HCT116 (cell line): ENCODE measurements around the gene HBA1. TPM values are rescaled to one million over a fixed set of nuclear protein-coding genes. Genes with fewer than 3 reads are reported as not detected.
A peak's percentile ranks its signal among the peaks of the same experiment; 100 is the strongest.
"Not testable (repeated sequence)": the region's sequence is repeated elsewhere in the genome, so short reads cannot be mapped to it uniquely, and the experiment has no call there.

Experiments used
- ATAC-seq: fragments of 200-7000 bp; cut with Tn5 transposase; 2 replicates; pipeline ENCODE4 v1.9.1; 2020; ENCODE audit warnings: mild to moderate bottlenecking, moderate library complexity
- BruUV-seq: library from RNA; stranded (reverse); fragments of 400-500 nt; replicated peaks from 2 replicates; lab custom pipeline; 2021; lab: Mats Ljungman, UMichigan
- CTCF ChIA-PET: fragments of 300-600 bp; sonication (Branson Sonifier 250); formaldehyde crosslinking; loops from one replicate; lab custom pipeline; 2021; ENCODE audit warnings: antibody characterized with exemption; lab: Charles Lee
- POLR2A ChIA-PET: fragments of 300-600, 350-600 bp; sonication (Branson Sonifier 250); formaldehyde crosslinking; loops from one replicate; lab custom pipeline; 2021; ENCODE audit warnings: antibody characterized with exemption; lab: Charles Lee
- RAD21 ChIA-PET, 2 experiments: fragments of 300-600 bp; sonication (Branson Sonifier 250); formaldehyde crosslinking; loops; one replicate each; lab custom pipeline; 2023; ENCODE audit warnings: low total read pairs in 2 of 2; ENCODE audit not compliant: uncharacterized antibody in 2 of 2, unreplicated experiment in 2 of 2, low non-redundant PET in 1 of 2; lab: Charles Lee
- DNase-seq: peaks from one replicate; pipeline ENCODE4 v3.0.0-alpha.2; 2010; ENCODE audit warnings: low read depth, low spot score
- H2AFZ ChIP-seq: fragments of 200-600 bp; shearing (Covaris generic), sonication (generic); 2 replicates; pipeline ENCODE4 v1.6.1; 2017; ENCODE audit warnings: low read depth, mixed run types, mixed read lengths, antibody characterized with exemption, low read length; ENCODE audit not compliant: poor library complexity, severe bottlenecking
- H3K27ac ChIP-seq: 2 replicates; pipeline ENCODE4 v1.5.1; 2012; ENCODE audit warnings: low read depth, low read length
- H3K27me3 ChIP-seq: fragments of 200-600 bp; sonication (generic); 2 replicates; pipeline ENCODE4 v1.6.1; 2016; ENCODE audit warnings: mixed run types, low read length, mixed read lengths; ENCODE audit not compliant: insufficient read depth
- H3K36me3 ChIP-seq, 2 experiments: fragments of 200-500 bp in 1 of 2; fragments of 200-600 bp in 1 of 2; sonication (Bioruptor generic) in 1 of 2; sonication (generic) in 1 of 2; 2 replicates each; pipeline versions ENCODE4 v1.5.1 to v1.6.1; 2014 to 2016; ENCODE audit warnings: low read length in 2 of 2, inconsistent platforms in 1 of 2, mixed read lengths in 1 of 2, mixed run types in 1 of 2; ENCODE audit not compliant: insufficient read depth in 2 of 2, control insufficient read depth in 1 of 2
- H3K4me1 ChIP-seq, 2 experiments: fragments of 200-600 bp in 1 of 2; sonication (generic) in 1 of 2; 2 replicates each; pipeline versions ENCODE4 v1.5.1 to v1.6.1; 2012 to 2017; ENCODE audit warnings: low read length in 2 of 2, inconsistent platforms in 1 of 2, mild to moderate bottlenecking in 1 of 2, mixed read lengths in 1 of 2, mixed run types in 1 of 2, moderate library complexity in 1 of 2; ENCODE audit not compliant: insufficient read depth in 2 of 2, control insufficient read depth in 1 of 2
- H3K4me2 ChIP-seq: fragments of 200-600 bp; sonication (generic); 2 replicates; pipeline ENCODE4 v1.6.1; 2017; ENCODE audit warnings: mixed run types, low read length, mixed read lengths
- H3K4me3 ChIP-seq, 2 experiments: fragments of 200-600 bp in 1 of 2; sonication (generic) in 1 of 2; replicated peaks in 1 of 2; 2 replicates each; pipeline ENCODE4 v1.5.1; 2011 to 2016; ENCODE audit warnings: low read length in 2 of 2, control low read depth in 1 of 2, low read depth in 1 of 2, mild to moderate bottlenecking in 1 of 2, mixed read lengths in 1 of 2, mixed run types in 1 of 2
- H3K79me2 ChIP-seq: fragments of 200-600 bp; sonication (generic); 2 replicates; pipeline ENCODE4 v1.6.1; 2017; ENCODE audit warnings: mild to moderate bottlenecking, mixed run types, low read length, moderate library complexity, mixed read lengths; ENCODE audit not compliant: insufficient read depth
- H3K9ac ChIP-seq: fragments of 200-600 bp; sonication (generic); 2 replicates; pipeline ENCODE4 v1.6.1; 2016; ENCODE audit warnings: low read length, mixed read lengths
- H3K9me2 ChIP-seq: fragments of 200-600 bp; sonication (generic), shearing (Covaris generic); 2 replicates; pipeline ENCODE4 v1.6.1; 2017; ENCODE audit warnings: mixed run types, mild to moderate bottlenecking, moderate library complexity; ENCODE audit not compliant: insufficient read depth
- H3K9me3 ChIP-seq, 2 experiments: fragments of 200-500 bp in 1 of 2; fragments of 200-600 bp in 1 of 2; sonication (Bioruptor generic) in 1 of 2; sonication (generic) in 1 of 2; 2 replicates each; pipeline ENCODE4 v1.6.1; 2014 to 2017; ENCODE audit warnings: low read length in 2 of 2, mixed read lengths in 2 of 2, inconsistent platforms in 1 of 2, low read depth in 1 of 2, mild to moderate bottlenecking in 1 of 2, mixed run types in 1 of 2, moderate library complexity in 1 of 2; ENCODE audit not compliant: control insufficient read depth in 1 of 2, insufficient read depth in 1 of 2
- H4K20me1 ChIP-seq: fragments of 200-600 bp; sonication (generic), shearing (Covaris generic); 2 replicates; pipeline ENCODE4 v1.6.1; 2017; ENCODE audit warnings: mixed run types, mild to moderate bottlenecking, moderate library complexity; ENCODE audit not compliant: insufficient read depth
- EGR1 ChIP-seq: IDR thresholded peaks from 2 replicates; pipeline ENCODE4 v1.6.1; 2012; ENCODE audit warnings: low read depth
- ELF1 ChIP-seq: IDR thresholded peaks from 2 replicates; pipeline ENCODE4 v1.6.1; 2012; ENCODE audit warnings: low read depth, borderline replicate concordance
- EZH2 ChIP-seq: fragments of 200-600 bp; sonication (generic); IDR thresholded peaks from 2 replicates; pipeline ENCODE4 v1.6.1; 2017; ENCODE audit warnings: antibody characterized with exemption, mixed run types
- POLR2AphosphoS5 ChIP-seq: IDR thresholded peaks from 2 replicates; pipeline ENCODE4 v1.6.1; 2011; ENCODE audit warnings: mild to moderate bottlenecking, low read depth, low read length, moderate library complexity
- RAD21 ChIP-seq: IDR thresholded peaks from 2 replicates; pipeline ENCODE4 v1.6.1; 2012; ENCODE audit warnings: low read depth, mild to moderate bottlenecking
- SP1 ChIP-seq: IDR thresholded peaks from 2 replicates; pipeline ENCODE4 v1.6.1; 2012; ENCODE audit warnings: low read depth
- intact Hi-C: fragments of 100-400 bp; cut with micrococcal nuclease; formaldehyde crosslinking; loops from 2 replicates; pipeline ENCODE4 v1.10.0; 2022
- total RNA-seq: library from RNA; stranded (reverse); gene quantifications from one replicate; pipeline ENCODE4 v1.2.1, GENCODE V29; 2021; ENCODE audit not compliant: unreplicated experiment

Gene HBA1
- total RNA-seq, 1 experiment from 2014 or later, result 4.9 TPM

- ATAC-seq (no peak), DNase-seq (no peak)
- Histone ChIP-seq H2AFZ (no peak overlapping the region), H3K27ac (no peak overlapping the region), H3K79me2 (no peaks in the 10 kb centered on the region), H3K27me3 (no peaks in the 10 kb centered on the region), H3K9me2 (no peaks in the 10 kb centered on the region), H3K36me3 (no peaks in the 10 kb centered on the region), H4K20me1 (no peaks in the 10 kb centered on the region), H3K4me1 (peaks cover 0 to 7% of the 10 kb centered on the region in 2 experiments; a peak in 2 of 4 replicates), H3K9ac (no peak overlapping the region), H3K4me2 (no peak overlapping the region), H3K4me3 (no peak overlapping the region), H3K9me3 (no peaks in the 10 kb centered on the region)
- intact Hi-C loops, result no loop called here
- CTCF ChIA-PET, result no interaction called here
- RAD21 ChIA-PET, result no interaction called here
- POLR2A ChIA-PET, result no interaction called here
- TF ChIP-seq SP1 (no peak), EZH2 (no peak), RAD21 (no peak), POLR2AphosphoS5 (no peak), EGR1 (no peak), ELF1 (no peak)
- BruUV-seq, result no TSS peak
Observed at GRCh38 chr16:175011-175949, 1.2 kb upstream of the HBA1 start.

GRCh38 chr16:176006-176405, 474 bp upstream of the HBA1 start:
- H3K4me3 ChIP-seq, H3K27me3 ChIP-seq, RAD21 ChIA-PET, H3K9me3 ChIP-seq, BruUV-seq, H3K27ac ChIP-seq, H4K20me1 ChIP-seq, intact Hi-C loops, H3K9ac ChIP-seq, H3K36me3 ChIP-seq, DNase-seq, POLR2A ChIA-PET, H3K4me1 ChIP-seq, CTCF ChIA-PET, H2AFZ ChIP-seq, H3K79me2 ChIP-seq, H3K9me2 ChIP-seq: not testable (repeated sequence)
- ATAC-seq, result peak; percentile 61
- 0 out of 2 replicates have a peak overlapping the region, but pooled peaks have one; percentile 25 for H3K4me2 ChIP-seq
